A549 (cell line): Measurements from ENCODE around the gene DNAJB13.

ENCODE experiments used
- CTCF ChIP-seq: fragments of >200 bp; sonication (Bioruptor Twin); formaldehyde crosslinking; IDR thresholded peaks from 3 replicates; pipeline ENCODE4 v1.5.1; 2016
- MYC ChIP-seq: IDR thresholded peaks from 2 replicates; pipeline ENCODE4 v1.6.1; 2012; ENCODE audit warnings: mild to moderate bottlenecking, inconsistent platforms, low read length, improper control_type of control experiment, borderline replicate concordance

- TF ChIP-seq MYC (no peak), CTCF (no peak)
Observed at GRCh38 chr11:74017631-74018030, 66.8 kb downstream of the DNAJB13 start.
